Progenitor cell of endocrine pancreas (in vitro differentiated cells): ENCODE data around the gene DMGDH. TPM values are rescaled to one million over a fixed set of nuclear protein-coding genes. Genes with fewer than 3 reads are reported as not detected.
"Not testable (repeated sequence)": the region's sequence is repeated elsewhere in the genome, so short reads cannot be mapped to it uniquely, and the experiment has no call there.

Experiments
- DNase-seq: peaks from one replicate; pipeline ENCODE4 v3.0.0; 2021; ENCODE audit warnings: low spot score; ENCODE audit not compliant: unreplicated experiment
- H3K27ac Mint-ChIP-seq: 2 replicates; pipeline ENCODE4 v1.8.0; 2021; ENCODE audit warnings: mild to moderate bottlenecking, moderate library complexity, mixed read lengths
- H3K27me3 Mint-ChIP-seq: 2 replicates; pipeline ENCODE4 v1.8.0; 2021; ENCODE audit warnings: mixed read lengths
- H3K36me3 Mint-ChIP-seq: 2 replicates; pipeline ENCODE4 v1.8.0; 2022; ENCODE audit warnings: mixed read lengths; ENCODE audit not compliant: insufficient read depth
- H3K4me1 Mint-ChIP-seq: 2 replicates; pipeline ENCODE4 v1.8.0; 2021; ENCODE audit warnings: low read depth, mixed read lengths
- H3K4me3 Mint-ChIP-seq: 2 replicates; pipeline ENCODE4 v1.8.0; 2021; ENCODE audit warnings: low read depth, mild to moderate bottlenecking, moderate library complexity, mixed read lengths
- H3K9me3 Mint-ChIP-seq: 2 replicates; pipeline ENCODE4 v1.8.0; 2021; ENCODE audit warnings: low read depth, mixed read lengths
- total RNA-seq: library from RNA; stranded (reverse); gene quantifications from 2 replicates; pipeline ENCODE4 v1.2.1, GENCODE V29; 2021
- TF ChIP-seq, protein P1 (sequence below): fragments of 200-600 bp; sonication (generic); IDR thresholded peaks from one replicate; pipeline ENCODE4 v1.5.0; 2021; ENCODE audit warnings: antibody characterized with exemption, mild to moderate bottlenecking; ENCODE audit not compliant: unreplicated experiment

The DMGDH gene
- total RNA-seq, 1 donor from 2014 or later, result 0.84 TPM

- no peaks in the 10 kb centered on the region for H3K9me3 Mint-ChIP-seq
- no peaks in the 10 kb centered on the region for H3K36me3 Mint-ChIP-seq
- TF ChIP-seq, protein P1, sequence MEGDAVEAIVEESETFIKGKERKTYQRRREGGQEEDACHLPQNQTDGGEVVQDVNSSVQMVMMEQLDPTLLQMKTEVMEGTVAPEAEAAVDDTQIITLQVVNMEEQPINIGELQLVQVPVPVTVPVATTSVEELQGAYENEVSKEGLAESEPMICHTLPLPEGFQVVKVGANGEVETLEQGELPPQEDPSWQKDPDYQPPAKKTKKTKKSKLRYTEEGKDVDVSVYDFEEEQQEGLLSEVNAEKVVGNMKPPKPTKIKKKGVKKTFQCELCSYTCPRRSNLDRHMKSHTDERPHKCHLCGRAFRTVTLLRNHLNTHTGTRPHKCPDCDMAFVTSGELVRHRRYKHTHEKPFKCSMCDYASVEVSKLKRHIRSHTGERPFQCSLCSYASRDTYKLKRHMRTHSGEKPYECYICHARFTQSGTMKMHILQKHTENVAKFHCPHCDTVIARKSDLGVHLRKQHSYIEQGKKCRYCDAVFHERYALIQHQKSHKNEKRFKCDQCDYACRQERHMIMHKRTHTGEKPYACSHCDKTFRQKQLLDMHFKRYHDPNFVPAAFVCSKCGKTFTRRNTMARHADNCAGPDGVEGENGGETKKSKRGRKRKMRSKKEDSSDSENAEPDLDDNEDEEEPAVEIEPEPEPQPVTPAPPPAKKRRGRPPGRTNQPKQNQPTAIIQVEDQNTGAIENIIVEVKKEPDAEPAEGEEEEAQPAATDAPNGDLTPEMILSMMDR, result no peak
- H3K4me3 Mint-ChIP-seq, result no peak overlapping the region
- no peak for DNase-seq
- H3K27me3 Mint-ChIP-seq, result peaks cover 6% of the 10 kb centered on the region
- peaks cover 5% of the 10 kb centered on the region for H3K4me1 Mint-ChIP-seq
- no peak overlapping the region for H3K27ac Mint-ChIP-seq
These were observed 80.4 kb downstream of the DMGDH start for GRCh38 chr5:78989080-78989479.

DNA sequence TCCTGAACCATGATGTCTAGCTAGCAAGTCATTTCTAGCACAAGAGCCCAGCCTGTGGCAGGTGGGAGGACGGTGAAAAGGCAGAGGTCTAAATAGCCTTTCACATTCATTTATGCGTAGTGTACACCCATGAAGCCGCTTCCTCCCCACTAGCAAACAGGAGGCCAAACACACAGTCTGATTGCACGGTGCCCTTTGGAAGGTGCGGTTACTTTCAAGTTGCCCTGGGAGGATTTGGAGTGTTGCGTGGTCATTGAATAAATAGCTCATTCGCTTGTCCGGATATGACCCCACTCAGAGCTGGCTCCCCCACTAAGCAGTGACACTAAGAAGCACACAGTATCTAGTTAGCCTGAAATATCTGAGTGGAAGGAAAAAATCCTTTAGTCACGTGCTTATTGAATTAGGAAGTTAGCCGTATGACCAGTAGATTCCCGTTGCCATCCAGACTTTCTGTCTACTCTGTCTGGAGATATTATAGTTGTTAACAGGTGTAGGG lies 83.7 kb downstream of the DMGDH start:
- DNase-seq, result no peak
- Mint-ChIP-seq H3K27ac (peak overlapping the region; percentile 91), H3K9me3 (no peaks in the 10 kb centered on the region), H3K36me3 (no peaks in the 10 kb centered on the region), H3K4me1 (peaks cover 19% of the 10 kb centered on the region), H3K4me3 (peak overlapping the region; percentile 77), H3K27me3 (peaks cover 6% of the 10 kb centered on the region)
- TF ChIP-seq, protein P1, result no peak

DNA sequence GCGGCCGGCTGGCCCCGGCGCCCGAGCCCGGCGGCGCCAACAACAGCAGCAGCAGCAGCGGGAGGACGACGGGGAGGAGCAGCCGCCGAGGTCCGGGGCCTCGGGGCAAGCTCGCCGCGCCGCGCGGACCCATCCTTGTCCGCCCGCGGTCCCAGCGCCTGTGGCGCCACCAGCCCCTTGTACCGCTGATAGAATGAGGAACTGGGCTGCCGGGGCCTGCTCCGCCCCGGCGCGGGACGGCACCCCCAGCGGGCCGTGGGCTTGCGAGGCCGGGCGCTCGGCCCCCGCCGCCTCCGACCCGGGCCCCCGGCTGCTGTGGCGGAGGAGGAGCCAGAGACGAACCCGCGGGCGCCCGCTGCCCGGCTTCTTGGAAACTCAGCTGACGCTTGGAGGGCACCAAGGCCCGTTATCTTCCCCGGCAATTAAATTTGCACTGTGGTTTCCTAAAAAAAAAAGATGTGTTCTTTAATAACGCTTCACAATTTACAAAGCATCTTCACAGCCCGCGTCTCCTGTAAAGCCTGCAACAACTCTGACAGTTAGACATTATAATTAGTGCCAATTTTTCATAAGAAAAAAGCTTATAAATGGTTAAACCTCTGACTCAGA lies 84.3 kb downstream of the DMGDH start, which contains the start of gene ARSB:
Gene ARSB, minus strand, starts transcription at position 195 of the 609 bp plus-strand sequence. Its CDS starts 62 bp downstream, at position 133.
- DNase-seq, result peak; percentile 43

DNA sequence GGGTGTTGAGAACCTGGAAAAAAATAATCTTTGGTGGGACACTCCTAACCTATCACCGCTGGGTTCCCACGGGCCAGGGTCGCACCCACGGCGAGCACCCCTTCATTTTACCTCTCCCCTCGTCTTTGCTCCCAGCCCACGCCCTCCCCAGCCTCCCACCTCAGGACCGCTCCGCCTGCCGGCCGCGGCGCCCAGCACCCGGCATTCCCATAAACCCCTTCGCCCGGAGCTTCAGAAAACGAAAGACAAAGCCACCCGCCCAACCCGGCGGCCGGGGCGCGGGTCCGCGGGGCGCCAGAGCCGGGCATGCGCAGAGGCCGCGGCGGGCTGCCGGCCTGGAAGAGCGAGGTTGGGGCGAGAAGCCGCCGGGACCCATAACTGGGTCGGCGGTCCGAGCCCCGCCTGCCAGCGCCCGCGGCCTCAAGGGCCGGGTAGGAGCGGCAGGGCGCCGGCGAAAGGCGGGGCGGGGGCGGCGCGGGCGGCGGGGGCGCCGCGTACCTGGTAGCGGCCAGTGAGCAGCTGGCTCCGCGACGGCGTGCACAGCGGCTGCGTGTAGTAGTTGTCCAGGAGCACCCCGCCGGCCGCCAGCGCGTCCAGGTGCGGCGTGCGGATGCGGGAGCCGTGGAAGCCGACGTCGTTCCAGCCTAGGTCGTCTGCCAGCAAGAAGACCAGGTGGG lies 84.9 kb downstream of the DMGDH start:
- peak overlapping the region; percentile 85 for H3K4me3 Mint-ChIP-seq
- peaks cover 6% of the 10 kb centered on the region for H3K27me3 Mint-ChIP-seq
- H3K36me3 Mint-ChIP-seq, result no peaks in the 10 kb centered on the region
- H3K9me3 Mint-ChIP-seq, result no peaks in the 10 kb centered on the region
- peak overlapping the region; percentile 96 for H3K27ac Mint-ChIP-seq
- TF ChIP-seq, protein P1, result peak; percentile 43
- DNase-seq, result peak; percentile 83
- H3K4me1 Mint-ChIP-seq, result peaks cover 20% of the 10 kb centered on the region

More for the DNA sequence above, 84.3 kb downstream of the DMGDH start, which contains the start of gene ARSB:
- Mint-ChIP-seq H3K4me1 (peaks cover 20% of the 10 kb centered on the region), H3K27ac (peak within 1 kb of the TSS; percentile 96), H3K9me3 (no peaks in the 10 kb centered on the region), H3K4me3 (peak within 1 kb of the TSS; percentile 85), H3K36me3 (no peaks in the 10 kb centered on the region), H3K27me3 (peaks cover 6% of the 10 kb centered on the region)
- TF ChIP-seq, protein P1, result no peak

- Mint-ChIP-seq H3K9me3 (no peaks in the 10 kb centered on the region), H3K27me3 (peaks cover 6% of the 10 kb centered on the region), H3K4me3 (peak overlapping the region; percentile 85), H3K27ac (peak overlapping the region; percentile 96), H3K36me3 (no peaks in the 10 kb centered on the region), H3K4me1 (peaks cover 20% of the 10 kb centered on the region)
- no peak for DNase-seq
- TF ChIP-seq, protein P1, result no peak
These were observed 85.7 kb downstream of the DMGDH start for GRCh38 chr5:78983601-78984438.

DNA sequence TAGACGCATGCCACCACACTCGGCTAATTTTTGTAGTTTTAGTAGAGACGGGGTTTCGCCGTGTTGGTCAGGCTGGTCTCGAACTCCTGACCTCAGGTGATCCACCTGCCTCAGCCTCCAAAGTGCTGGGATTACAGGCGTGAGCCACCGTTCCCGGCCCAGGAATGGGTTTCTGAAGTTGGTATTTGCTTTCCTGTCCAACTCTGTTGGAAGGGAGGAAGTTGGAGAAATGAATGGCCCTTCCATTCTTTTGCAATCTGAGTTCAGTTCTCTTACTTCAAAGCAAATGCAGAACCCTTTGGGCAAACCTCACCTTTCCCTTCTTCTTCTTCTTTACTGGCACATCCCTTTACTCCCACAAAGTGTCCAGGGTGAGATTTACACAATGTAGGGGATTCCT lies 86.3 kb downstream of the DMGDH start:
- not testable (repeated sequence) for H3K27me3 Mint-ChIP-seq, DNase-seq, H3K9me3 Mint-ChIP-seq, H3K36me3 Mint-ChIP-seq
- peak overlapping the region; percentile 27 for H3K4me3 Mint-ChIP-seq
- peak overlapping the region; percentile 19 for H3K27ac Mint-ChIP-seq
- peaks cover 20% of the 10 kb centered on the region for H3K4me1 Mint-ChIP-seq
